Neural cell (in vitro differentiated cells): Measurements from ENCODE around the gene COLEC11.

Experiments
- EZH2 ChIP-seq: fragments of 200-600, 300-800 bp; shearing (Covaris generic), sonication (generic); IDR thresholded peaks from 2 replicates; pipeline ENCODE4 v1.6.1; 2014; ENCODE audit warnings: antibody characterized with exemption, low read length, borderline replicate concordance, mild to moderate bottlenecking; ENCODE audit not compliant: insufficient read depth, poor library complexity, severe bottlenecking
- POLR2AphosphoS5 ChIP-seq: IDR thresholded peaks from 2 replicates; pipeline ENCODE4 v1.6.1; 2012
- RAD21 ChIP-seq: fragments of 450-650 bp; conservative IDR thresholded peaks from 2 replicates; pipeline ENCODE4 v1.6.1; 2014; ENCODE audit warnings: antibody characterized with exemption, mild to moderate bottlenecking, moderate library complexity
- SMC3 ChIP-seq: fragments of 450-650 bp; conservative IDR thresholded peaks from 2 replicates; pipeline ENCODE4 v1.6.1; 2014; ENCODE audit warnings: antibody characterized with exemption, mild to moderate bottlenecking, moderate library complexity; ENCODE audit not compliant: poor library complexity
- TF ChIP-seq, protein P1 (sequence below): fragments of 450-650 bp; IDR thresholded peaks from 2 replicates; pipeline ENCODE4 v1.5.1; 2014; ENCODE audit warnings: antibody characterized with exemption, mild to moderate bottlenecking, moderate library complexity; ENCODE audit not compliant: poor library complexity, severe bottlenecking

DNA sequence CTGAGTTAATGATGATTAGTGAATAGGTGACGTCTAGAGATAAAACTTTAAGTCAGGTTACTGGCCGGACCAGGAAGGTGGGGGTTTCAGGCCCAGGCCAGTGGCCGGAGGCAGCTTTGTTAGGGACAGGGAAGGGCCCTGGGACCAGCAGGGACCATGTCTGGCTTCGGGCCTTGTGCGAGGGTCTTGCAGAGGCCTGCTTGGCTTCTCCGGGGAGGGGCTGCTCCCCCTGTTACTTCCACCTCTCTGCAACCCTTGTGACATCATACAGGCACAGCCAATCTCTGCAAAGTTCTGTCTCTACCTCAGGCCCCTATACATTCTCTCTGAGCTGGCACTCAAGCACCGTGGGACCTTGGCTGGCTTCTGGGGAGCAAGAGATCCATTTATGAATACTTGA is 63.0 kb downstream of the COLEC11 start, which contains the start of gene ALLC:
- TF ChIP-seq EZH2 = no peak
- TF ChIP-seq, protein P1, sequence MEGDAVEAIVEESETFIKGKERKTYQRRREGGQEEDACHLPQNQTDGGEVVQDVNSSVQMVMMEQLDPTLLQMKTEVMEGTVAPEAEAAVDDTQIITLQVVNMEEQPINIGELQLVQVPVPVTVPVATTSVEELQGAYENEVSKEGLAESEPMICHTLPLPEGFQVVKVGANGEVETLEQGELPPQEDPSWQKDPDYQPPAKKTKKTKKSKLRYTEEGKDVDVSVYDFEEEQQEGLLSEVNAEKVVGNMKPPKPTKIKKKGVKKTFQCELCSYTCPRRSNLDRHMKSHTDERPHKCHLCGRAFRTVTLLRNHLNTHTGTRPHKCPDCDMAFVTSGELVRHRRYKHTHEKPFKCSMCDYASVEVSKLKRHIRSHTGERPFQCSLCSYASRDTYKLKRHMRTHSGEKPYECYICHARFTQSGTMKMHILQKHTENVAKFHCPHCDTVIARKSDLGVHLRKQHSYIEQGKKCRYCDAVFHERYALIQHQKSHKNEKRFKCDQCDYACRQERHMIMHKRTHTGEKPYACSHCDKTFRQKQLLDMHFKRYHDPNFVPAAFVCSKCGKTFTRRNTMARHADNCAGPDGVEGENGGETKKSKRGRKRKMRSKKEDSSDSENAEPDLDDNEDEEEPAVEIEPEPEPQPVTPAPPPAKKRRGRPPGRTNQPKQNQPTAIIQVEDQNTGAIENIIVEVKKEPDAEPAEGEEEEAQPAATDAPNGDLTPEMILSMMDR = no peak
- TF ChIP-seq POLR2AphosphoS5 = no peak
- no peak for TF ChIP-seq SMC3
- no peak for TF ChIP-seq RAD21
